COLO668 (cell line): Measurements from ENCODE around the gene TRIM8.

ENCODE experiments used
- DNase-seq: peaks from one replicate; lab custom pipeline; 2025; ENCODE audit not compliant: unreplicated experiment; lab: John Stamatoyannopoulos, UW

TRIM8 gene

GRCh38 chr10:102632394-102633111 is 11.7 kb upstream of the TRIM8 start:
- no peak for DNase-seq

- DNase-seq = no peak
These were observed 11.0 kb upstream of the TRIM8 start for GRCh38 chr10:102633287-102633686.

DNA sequence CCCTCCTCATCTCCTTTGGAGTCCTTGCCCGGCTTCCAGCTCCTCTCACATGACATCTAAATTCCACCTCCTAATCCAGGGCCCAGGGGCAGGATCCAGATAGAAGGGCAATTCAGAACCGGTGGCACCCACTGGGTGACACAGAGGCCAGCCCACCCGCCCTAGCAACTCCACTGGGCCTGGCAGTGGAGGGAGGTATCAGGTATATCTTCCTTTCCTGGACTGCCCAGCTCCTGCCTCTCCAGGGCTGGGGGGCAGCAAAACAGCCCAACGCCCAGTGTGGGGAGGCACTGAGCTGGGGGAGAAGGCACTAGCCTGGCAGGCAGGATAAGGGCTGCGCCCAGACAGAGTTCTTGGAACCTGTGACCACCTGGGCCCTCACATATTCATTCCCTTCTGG is 10.4 kb upstream of the TRIM8 start:
- DNase-seq = no peak

DNA sequence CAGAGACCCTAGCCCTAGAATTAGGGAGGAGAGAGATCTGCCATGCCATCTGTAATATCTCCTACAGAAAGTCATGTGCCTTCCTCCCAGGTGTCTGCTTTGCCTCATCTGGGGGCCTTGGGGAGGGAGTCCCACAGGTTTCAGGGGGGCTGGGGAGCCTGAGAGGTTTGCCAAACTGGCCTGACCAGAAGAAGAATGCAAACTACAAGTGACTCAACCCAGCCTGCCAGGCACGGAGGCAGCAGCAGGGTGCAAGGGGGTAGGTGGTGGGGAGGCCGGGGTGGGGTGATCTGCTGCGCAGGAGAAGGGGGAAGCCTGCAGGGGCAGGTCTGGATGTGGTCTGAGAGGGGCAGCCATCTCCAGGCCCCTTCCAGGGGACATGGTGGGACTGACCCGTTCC is 9.6 kb upstream of the TRIM8 start:
- DNase-seq = no peak

- DNase-seq = no peak
These were observed 8.9 kb upstream of the TRIM8 start for GRCh38 chr10:102635377-102635776.

- DNase-seq = no peak
These were observed 4.7 kb upstream of the TRIM8 start for GRCh38 chr10:102639537-102639936.

DNA sequence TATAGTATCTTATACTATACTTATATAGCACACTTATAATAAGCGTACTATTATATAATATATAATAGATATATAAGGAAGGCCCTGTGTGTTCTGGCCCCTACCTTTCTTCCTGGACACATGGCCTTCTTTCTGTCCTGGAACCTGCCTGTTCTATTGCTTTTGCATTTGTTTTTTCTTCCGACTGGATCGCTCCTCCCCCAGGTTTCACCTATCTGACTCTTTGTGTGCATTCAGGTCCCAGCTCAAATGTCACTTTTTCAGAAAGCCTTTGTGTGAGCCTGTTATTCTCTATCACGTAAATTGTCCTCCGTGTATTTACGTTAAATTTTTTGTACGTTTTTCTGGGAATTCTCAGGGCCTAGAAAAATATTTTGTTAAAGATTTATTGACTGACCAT is 2.9 kb upstream of the TRIM8 start:
- DNase-seq = peak; percentile 26

DNA sequence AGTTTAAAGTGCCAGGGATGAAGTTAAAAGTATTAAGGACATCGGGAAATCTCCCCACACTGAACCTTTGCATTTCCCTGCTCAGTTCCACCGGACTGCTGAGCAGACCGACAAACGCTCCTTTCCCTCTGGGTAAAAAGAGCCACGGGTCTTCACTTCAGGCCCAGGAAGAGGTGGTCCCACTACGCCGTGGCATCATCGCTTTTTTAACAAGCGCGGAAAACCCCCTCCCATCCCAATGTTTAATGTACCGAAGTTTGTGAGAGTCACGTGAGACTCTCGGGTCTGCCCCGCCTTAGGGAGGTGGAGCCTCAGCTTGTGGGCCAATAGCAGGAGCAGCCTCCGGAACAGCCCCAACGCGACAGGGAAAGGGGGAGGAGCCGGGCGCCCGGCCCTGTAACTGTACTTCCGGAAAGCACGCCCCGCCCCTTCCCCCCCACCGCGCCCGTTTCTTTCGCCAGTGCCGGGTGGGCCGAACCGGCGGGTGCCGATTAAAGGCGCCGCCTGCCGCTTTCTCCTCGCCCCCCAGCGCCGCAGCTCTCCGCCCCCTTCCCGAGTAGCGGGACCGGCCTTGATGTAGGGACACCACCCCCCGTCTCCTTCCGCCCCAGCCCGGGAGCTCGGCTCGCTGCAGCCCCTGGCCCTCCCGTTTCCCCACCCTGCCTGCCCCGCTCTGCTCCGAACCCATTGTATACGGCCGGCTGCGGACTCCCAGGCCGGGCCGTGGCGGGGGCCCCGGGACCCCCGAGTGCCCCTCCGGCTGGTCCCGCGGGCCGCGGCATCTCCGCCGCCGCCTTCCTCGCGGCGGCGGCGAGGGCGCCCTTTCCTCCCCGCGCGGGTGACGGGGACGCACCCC is 2.2 kb upstream of the TRIM8 start:
- DNase-seq = peak; percentile 94

DNA sequence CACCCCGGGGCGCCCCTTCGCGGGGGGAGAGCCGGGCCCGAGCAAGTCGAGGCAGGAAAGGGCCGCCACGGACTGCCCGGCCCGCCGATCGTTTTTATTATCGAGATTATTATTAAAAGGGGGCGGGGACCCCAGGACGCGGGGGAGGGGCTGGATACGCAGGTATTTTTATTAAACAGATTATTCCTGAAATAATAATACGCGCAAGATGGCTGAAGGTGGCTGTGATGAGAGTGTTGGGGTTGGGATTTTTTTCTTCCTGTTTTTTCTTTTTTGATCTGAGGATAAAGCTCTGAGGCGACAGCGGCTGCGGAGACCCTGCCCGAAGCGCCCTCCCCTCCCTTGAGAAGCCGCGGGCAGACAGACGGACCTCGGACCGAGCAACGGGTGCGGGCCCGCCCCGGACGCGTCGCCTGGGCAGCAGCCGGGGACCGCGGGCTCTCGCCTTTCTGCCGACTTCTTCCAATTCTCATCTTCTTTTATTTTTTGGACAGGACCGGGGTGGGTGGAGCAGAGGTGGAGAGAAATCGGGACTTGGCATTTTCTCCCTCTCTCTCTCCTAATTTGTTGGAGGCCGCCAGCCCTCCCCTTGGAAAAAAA is 1.4 kb upstream of the TRIM8 start:
- DNase-seq = peak; percentile 57

- peak; percentile 74 for DNase-seq
These were observed 778 bp upstream of the TRIM8 start for GRCh38 chr10:102643336-102644065.

DNA sequence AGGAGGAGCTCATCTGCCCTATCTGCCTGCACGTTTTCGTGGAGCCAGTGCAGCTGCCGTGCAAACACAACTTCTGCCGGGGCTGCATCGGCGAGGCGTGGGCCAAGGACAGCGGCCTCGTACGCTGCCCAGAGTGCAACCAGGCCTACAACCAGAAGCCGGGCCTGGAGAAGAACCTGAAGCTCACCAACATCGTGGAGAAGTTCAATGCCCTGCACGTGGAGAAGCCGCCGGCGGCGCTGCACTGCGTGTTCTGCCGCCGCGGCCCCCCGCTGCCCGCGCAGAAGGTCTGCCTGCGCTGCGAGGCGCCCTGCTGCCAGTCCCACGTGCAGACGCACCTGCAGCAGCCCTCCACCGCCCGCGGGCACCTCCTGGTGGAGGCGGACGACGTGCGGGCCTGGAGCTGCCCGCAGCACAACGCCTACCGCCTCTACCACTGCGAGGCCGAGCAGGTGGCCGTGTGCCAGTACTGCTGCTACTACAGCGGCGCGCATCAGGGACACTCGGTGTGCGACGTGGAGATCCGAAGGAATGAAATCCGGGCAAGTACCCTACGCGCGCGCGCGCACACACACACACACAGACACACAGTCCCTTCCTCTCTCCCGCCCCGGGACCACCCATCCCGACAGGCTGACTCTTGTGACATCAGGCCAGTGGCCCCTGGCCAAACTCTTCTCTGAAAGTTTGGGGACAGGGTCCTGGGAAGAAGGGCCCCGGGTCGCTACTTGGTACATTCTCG is 538 bp downstream of the TRIM8 start:
- peak; percentile 89 for DNase-seq

DNA sequence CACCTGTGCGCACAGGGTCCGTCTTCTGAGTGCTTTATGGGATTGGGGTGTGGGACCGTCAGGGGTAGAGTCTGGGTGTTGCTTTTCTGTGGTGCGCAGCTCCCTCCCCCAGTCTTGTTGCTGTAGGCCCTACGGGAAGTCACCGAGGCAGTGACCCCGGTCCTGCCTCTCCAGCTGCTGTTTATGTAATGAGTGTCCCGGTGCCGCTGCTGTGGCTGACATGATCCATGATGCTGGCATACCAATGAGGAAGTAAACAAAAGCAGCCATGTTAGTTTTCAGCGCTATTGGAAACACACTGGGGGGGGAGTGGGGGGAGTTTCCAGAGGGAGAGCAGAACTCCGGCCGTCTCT is 1.1 kb downstream of the TRIM8 start:
- DNase-seq = peak; percentile 64

DNA sequence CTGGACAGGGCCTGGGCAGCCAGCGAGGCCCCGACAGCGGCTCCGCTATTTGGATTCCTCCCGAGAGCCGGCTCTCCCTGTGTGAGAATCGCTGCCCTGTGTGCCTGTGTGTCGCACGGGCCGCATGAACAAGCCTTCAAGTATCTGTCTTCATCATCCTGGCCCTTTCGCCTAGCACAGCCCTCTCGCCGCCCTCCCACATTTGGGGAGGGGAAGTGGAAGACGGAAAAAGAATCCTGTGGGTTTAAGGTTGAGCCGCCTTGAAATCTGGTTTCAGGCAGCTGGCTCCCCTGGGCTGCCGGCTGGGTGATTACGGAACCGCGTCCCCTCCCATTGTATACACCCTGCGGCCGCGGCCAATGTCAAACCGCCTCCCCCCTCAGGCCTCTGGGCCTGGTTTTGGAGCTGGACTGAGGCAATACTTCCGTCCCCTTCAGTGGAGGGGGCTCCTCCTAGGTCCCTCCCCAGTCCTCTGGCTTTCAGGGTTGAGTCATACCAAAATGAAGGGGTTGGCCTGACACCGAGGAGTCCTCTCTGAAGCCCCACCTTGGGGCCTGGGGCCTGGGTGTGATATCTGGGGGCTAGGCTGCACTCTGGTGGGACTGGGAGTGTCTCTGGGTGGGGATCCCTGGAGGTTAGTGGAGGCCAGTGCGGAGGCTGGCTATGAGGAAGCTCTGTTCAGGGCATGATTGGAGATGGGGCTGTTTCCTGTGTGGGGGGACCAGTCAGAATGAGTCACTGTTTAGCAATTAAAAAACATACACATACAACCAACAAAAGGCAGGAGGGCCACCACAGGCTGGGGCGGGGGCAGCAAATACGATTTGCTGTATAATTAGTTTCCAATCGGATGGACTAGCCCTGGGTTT is 1.7 kb downstream of the TRIM8 start:
- DNase-seq = peak; percentile 52

GRCh38 chr10:102646610-102647442 is 2.5 kb downstream of the TRIM8 start:
- DNase-seq = peak; percentile 6

GRCh38 chr10:102647443-102648268 is 3.4 kb downstream of the TRIM8 start:
- DNase-seq = no peak

DNA sequence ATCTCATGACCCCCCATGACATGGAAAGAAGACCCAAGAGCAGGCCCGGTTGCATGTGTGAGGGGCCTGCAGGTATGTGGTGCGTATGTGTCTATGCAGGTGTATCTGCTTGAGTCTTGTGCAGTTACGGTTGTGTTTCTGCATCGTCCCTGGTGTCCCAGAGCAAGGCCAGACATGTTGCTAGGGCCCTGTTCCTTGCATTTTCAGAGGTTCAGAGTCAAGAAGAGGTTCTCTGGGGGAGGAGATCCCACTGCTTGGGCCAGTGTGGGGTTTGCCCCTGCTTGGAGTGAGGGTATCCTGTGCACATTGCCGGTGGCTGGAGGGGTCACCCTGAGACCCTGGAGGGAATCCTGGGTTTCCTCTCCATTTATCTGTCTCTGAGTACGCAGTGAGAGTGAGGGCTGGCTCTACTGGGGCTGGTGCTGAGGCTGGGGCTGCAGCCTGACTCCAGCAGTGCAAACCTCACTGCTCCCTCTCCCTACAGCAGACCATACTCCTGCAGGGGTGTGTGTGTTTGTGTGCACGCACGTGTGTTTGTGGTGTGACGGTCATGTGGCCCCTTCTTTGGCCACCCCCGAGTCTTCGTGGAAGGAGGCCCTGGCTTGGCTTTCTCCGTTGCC is 4.1 kb downstream of the TRIM8 start:
- no peak for DNase-seq
